ENCODE data around the gene DISP3.

The DISP3 gene

DNA sequence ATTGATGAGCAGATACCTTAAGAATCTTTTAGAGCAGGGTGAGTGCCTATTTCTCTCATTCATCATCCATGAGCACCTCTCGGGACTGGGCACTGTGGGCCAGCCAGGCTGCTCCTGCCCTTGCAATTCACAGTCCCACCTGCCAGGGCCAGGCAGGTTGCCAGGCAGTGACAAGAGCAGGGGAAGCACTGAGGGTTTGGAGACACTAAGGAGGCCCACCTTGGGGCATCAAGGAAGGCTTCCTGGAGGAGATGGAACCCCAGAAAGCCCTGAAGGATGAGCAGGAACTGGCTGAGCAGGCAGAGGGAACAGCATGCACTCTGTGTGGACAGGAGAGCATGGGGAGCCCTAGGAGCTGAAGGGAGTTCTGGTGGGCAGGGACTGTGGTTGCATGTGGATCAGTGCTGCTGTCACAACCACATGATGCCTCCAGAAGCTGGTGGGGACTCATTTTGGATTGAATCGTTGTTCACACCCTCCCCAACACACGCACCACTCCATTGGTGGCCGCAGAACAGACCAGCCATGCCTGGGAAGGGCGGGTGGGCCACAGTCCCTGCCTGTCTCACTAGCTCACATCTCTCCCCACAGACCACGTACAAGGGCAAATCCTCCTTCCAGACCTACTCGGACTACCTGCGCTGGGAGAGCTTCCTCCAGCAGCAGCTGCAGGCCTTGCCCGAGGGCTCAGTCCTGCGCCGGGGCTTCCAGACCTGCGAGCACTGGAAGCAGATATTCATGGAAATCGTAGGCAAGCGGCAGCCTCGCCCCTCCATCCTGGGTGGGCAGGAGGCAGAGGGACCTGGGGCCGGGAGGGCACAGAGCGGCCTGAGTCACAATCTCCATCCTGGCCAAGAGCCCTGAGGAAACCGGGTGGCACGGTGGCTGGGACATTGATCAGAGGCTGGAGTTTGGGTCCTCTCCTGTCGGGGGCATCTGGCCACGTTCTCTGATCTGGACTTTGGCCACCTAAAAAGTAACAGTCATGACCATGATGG is 55.1 kb downstream of the DISP3 start:
- TF ChIP-seq, protein P1, sequence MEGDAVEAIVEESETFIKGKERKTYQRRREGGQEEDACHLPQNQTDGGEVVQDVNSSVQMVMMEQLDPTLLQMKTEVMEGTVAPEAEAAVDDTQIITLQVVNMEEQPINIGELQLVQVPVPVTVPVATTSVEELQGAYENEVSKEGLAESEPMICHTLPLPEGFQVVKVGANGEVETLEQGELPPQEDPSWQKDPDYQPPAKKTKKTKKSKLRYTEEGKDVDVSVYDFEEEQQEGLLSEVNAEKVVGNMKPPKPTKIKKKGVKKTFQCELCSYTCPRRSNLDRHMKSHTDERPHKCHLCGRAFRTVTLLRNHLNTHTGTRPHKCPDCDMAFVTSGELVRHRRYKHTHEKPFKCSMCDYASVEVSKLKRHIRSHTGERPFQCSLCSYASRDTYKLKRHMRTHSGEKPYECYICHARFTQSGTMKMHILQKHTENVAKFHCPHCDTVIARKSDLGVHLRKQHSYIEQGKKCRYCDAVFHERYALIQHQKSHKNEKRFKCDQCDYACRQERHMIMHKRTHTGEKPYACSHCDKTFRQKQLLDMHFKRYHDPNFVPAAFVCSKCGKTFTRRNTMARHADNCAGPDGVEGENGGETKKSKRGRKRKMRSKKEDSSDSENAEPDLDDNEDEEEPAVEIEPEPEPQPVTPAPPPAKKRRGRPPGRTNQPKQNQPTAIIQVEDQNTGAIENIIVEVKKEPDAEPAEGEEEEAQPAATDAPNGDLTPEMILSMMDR (IDR thresholded peaks at IDR 0.05; ENCODE audit: low read depth, low read length, missing control alignments) = no peak
- DNase-seq = no peak
- in situ Hi-C loops (cut with HindIII; ENCODE audit: low pct_ligation_motif_present, low sequenced_read_pairs) = no loop called here
- Histone ChIP-seq H3K36me3 (replicated peaks) (no peaks in the 10 kb centered on the region), H3K4me3 (ENCODE audit: low read depth, low read length) (no peak overlapping the region), H3K27ac (no peak overlapping the region), H3K27me3 (replicated peaks) (no peaks in the 10 kb centered on the region)

DNA sequence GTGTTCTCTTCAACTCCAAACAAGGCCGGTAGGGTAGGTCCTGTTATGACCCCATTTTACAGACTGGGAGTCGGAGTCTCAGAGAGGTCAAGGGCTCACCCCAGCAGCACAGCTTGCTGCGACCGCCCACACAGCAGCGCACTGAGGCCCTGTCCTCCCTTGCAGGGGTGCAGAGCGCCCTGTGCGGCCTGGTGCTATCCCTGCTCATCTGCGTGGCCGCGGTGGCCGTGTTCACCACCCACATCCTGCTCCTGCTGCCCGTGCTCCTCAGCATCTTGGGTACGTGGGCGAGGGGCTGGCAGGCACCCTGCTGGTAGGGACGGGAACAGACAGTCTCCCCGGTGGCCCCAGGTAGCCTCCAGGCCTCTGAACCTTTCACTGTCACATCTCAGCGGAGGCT is 55.9 kb downstream of the DISP3 start:
- no peak overlapping the region for H3K4me3 ChIP-seq (ENCODE audit: low read depth, low read length)
- TF ChIP-seq, protein P1 (IDR thresholded peaks at IDR 0.05; ENCODE audit: low read depth, low read length, missing control alignments) = no peak
- H3K27me3 ChIP-seq (replicated peaks) = no peaks in the 10 kb centered on the region
- no peaks in the 10 kb centered on the region for H3K36me3 ChIP-seq (replicated peaks)
- in situ Hi-C loops (cut with HindIII; ENCODE audit: low pct_ligation_motif_present, low sequenced_read_pairs) = no loop called here
- H3K27ac ChIP-seq = no peak overlapping the region
- no peak for DNase-seq

DNA sequence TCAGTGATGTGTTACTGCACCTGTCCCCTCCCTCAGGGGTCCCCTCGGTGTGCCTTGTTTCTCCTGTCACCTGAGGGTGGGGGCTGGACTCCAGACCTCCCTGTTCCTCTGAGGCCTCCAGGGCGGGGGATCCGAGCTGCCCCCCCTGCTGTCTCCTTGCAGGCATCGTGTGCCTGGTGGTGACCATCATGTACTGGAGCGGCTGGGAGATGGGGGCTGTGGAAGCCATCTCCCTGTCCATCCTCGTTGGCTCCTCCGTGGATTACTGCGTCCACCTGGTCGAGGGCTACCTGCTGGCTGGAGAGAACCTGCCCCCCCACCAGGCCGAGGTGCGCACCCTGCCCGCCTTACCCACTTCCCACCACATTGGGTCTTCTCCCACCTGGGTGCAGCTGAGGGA is 56.4 kb downstream of the DISP3 start:
- Histone ChIP-seq H3K36me3 (replicated peaks) (no peaks in the 10 kb centered on the region), H3K27me3 (replicated peaks) (no peaks in the 10 kb centered on the region)
- in situ Hi-C loops (cut with HindIII; ENCODE audit: low pct_ligation_motif_present, low sequenced_read_pairs) = no loop called here

DNA sequence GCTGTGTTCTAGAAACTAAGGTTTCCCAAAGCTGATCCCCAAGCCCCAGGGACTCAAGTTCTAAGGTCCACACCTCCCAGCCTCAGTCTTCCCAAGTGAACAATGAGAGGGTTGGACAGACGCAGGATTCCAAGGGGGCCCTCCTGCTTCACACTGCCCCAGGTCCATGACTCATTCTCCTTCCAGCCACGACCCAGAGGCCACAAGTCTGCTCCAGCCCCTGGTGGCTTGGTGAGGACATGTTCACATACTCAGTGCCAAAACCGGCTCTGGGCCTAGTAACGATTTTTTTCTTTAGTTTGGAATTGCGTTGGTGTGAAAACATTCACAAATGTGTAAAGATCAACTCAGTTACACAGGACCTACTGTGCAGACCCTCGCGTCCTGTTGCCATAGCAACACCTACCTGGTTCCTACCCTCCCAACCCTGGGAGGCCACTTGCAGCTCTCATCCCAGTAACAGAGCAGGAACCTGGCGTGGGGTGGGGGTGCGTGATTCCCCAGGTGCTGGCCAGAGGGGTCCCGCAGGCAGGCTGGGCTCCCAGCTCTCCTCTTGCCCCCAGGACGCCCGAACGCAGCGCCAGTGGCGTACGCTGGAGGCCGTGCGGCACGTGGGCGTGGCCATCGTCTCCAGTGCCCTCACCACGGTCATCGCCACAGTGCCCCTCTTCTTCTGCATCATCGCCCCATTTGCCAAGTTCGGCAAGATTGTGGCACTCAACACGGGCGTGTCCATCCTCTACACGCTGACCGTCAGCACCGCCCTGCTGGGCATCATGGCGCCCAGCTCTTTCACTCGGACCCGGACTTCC is 57.0 kb downstream of the DISP3 start:
- H3K27me3 ChIP-seq (replicated peaks) = no peaks in the 10 kb centered on the region
- DNase-seq = no peak
- no peak overlapping the region for H3K27ac ChIP-seq
- H3K4me3 ChIP-seq (ENCODE audit: low read depth, low read length) = no peak overlapping the region
- TF ChIP-seq, protein P1 (IDR thresholded peaks at IDR 0.05; ENCODE audit: low read depth, low read length, missing control alignments) = no peak
- no peaks in the 10 kb centered on the region for H3K36me3 ChIP-seq (replicated peaks)
- in situ Hi-C loops (cut with HindIII; ENCODE audit: low pct_ligation_motif_present, low sequenced_read_pairs) = no loop called here

More for the DNA sequence above, 56.4 kb downstream of the DISP3 start:
- H3K4me3 ChIP-seq (ENCODE audit: low read depth, low read length) = no peak overlapping the region
- TF ChIP-seq, protein P1 (IDR thresholded peaks at IDR 0.05; ENCODE audit: low read depth, low read length, missing control alignments) = no peak
- no peak for DNase-seq
- no peak overlapping the region for H3K27ac ChIP-seq

DNA sequence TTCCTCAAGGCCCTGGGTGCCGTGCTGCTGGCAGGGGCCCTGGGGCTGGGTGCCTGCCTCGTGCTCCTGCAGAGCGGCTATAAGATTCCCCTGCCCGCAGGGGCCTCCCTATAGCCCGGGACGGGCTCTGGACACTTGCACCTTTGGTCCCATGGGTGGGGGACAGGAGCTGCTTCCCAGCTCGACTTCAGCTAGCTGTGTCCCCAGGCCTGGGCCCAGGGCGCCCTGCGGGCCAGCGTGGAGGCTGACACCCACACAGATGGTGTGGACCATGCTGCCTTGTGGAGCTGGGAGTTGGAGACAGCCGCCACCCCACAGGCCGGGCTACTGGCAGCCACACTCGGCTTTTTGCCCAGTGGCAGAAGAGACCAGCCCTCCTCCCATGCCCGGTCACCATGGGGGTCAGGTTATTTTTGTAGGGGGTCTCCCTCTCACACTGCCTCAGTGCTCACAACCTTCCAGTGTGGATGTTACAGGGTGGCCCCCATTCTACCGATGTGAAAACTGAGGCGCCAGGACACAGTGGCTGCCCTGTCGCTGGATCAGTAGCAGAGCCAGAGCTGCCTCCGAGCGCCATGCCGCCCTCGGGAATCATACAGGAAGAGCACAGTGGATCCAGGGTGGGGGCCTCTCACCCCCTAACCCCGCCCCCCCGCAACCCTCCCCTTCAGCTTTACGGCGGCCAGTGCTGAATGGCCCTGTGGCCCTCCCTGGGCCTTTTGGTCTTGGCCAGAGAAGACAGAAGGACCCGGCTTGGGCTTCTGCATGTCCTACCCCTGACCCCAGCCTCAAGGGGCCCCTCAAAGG is 57.8 kb downstream of the DISP3 start:
- no peak overlapping the region for H3K27ac ChIP-seq
- H3K36me3 ChIP-seq (replicated peaks) = no peaks in the 10 kb centered on the region
- in situ Hi-C loops (cut with HindIII; ENCODE audit: low pct_ligation_motif_present, low sequenced_read_pairs) = no loop called here
- no peak for DNase-seq
- no peak overlapping the region for H3K4me3 ChIP-seq (ENCODE audit: low read depth, low read length)
- no peaks in the 10 kb centered on the region for H3K27me3 ChIP-seq (replicated peaks)
- TF ChIP-seq, protein P1 (IDR thresholded peaks at IDR 0.05; ENCODE audit: low read depth, low read length, missing control alignments) = no peak

Measured in brain microvascular endothelial cell (primary cell).